Panc1 (cell line): ENCODE measurements around the gene KDM4D. TPM values are rescaled to one million over a fixed set of nuclear protein-coding genes. Genes with fewer than 3 reads are reported as not detected.
"Not testable (repeated sequence)": the region's sequence is repeated elsewhere in the genome, so short reads cannot be mapped to it uniquely, and the experiment has no call there.

ENCODE experiments used
- ATAC-seq: fragments of 200-7000 bp; cut with Tn5 transposase; 2 replicates; pipeline ENCODE4 v1.9.1; 2020; ENCODE audit warnings: mild to moderate bottlenecking, moderate library complexity
- BruUV-seq: library from RNA; stranded (reverse); fragments of 400-500 nt; replicated peaks from 2 replicates; lab custom pipeline; 2021; lab: Mats Ljungman, UMichigan
- CTCF ChIA-PET: fragments of 300-600 bp; sonication (Branson Sonifier 250); formaldehyde crosslinking; loops from one replicate; lab custom pipeline; 2022; ENCODE audit warnings: antibody characterized with exemption; lab: Charles Lee
- POLR2A ChIA-PET: fragments of 300-600 bp; sonication (Branson Sonifier 250); formaldehyde crosslinking; loops from one replicate; lab custom pipeline; 2022; ENCODE audit warnings: antibody characterized with exemption; lab: Charles Lee
- DNase-seq: peaks from one replicate; pipeline ENCODE4 v3.0.0-alpha.2; 2010; ENCODE audit warnings: low read depth, low spot score
- H3K27ac ChIP-seq: 2 replicates; pipeline ENCODE4 v1.5.1; 2011; ENCODE audit warnings: mild to moderate bottlenecking, low read length, inconsistent platforms
- H3K27me3 ChIP-seq: fragments of 200-500 bp; sonication (Bioruptor generic); 2 replicates; pipeline ENCODE4 v1.6.0; 2014; ENCODE audit warnings: low read length, inconsistent platforms; ENCODE audit not compliant: control insufficient read depth, insufficient read depth
- H3K36me3 ChIP-seq: fragments of 200-500 bp; sonication (Bioruptor generic); 2 replicates; pipeline ENCODE4 v1.5.1; 2014; ENCODE audit warnings: inconsistent platforms, mild to moderate bottlenecking, low read length, moderate library complexity; ENCODE audit not compliant: control insufficient read depth, insufficient read depth
- H3K4me1 ChIP-seq: 2 replicates; pipeline ENCODE4 v1.5.1; 2011; ENCODE audit warnings: inconsistent platforms, mild to moderate bottlenecking, low read length, moderate library complexity; ENCODE audit not compliant: control insufficient read depth, insufficient read depth
- H3K4me3 ChIP-seq, 2 experiments: 2 replicates each; pipeline ENCODE4 v1.5.1; 2011 to 2012; ENCODE audit warnings: low read depth in 2 of 2, low read length in 2 of 2, mild to moderate bottlenecking in 2 of 2, inconsistent platforms in 1 of 2, moderate library complexity in 1 of 2
- H3K9me3 ChIP-seq: fragments of 200-500 bp; sonication (Bioruptor generic); 2 replicates; pipeline ENCODE4 v1.5.1; 2014; ENCODE audit warnings: low read depth, mild to moderate bottlenecking, inconsistent platforms, low read length, moderate library complexity; ENCODE audit not compliant: control insufficient read depth, insufficient read depth
- CTCF ChIP-seq: fragments of 450-650 bp; IDR thresholded peaks from 2 replicates; pipeline ENCODE4 v1.5.1; 2017; ENCODE audit warnings: mild to moderate bottlenecking
- POLR2AphosphoS5 ChIP-seq: IDR thresholded peaks from 2 replicates; pipeline ENCODE4 v1.6.1; 2012; ENCODE audit warnings: mild to moderate bottlenecking, low read depth, low read length, moderate library complexity
- REST ChIP-seq, 2 experiments: IDR thresholded peaks; 2 replicates each; pipeline ENCODE4 v1.6.1; 2011 to 2012; ENCODE audit warnings: low read depth in 2 of 2, control low read depth in 1 of 2, low read length in 1 of 2, mild to moderate bottlenecking in 1 of 2, moderate library complexity in 1 of 2; ENCODE audit not compliant: insufficient read depth in 1 of 2
- SIN3A ChIP-seq: IDR thresholded peaks from 2 replicates; pipeline ENCODE4 v1.6.1; 2012; ENCODE audit warnings: low read depth, mild to moderate bottlenecking, low read length, moderate library complexity, borderline replicate concordance; ENCODE audit not compliant: insufficient read depth
- TCF7L2 ChIP-seq: IDR thresholded peaks from 2 replicates; pipeline ENCODE4 v1.6.1; 2011; ENCODE audit warnings: mild to moderate bottlenecking, low read depth, low read length, inconsistent platforms
- in situ Hi-C: cut with HindIII; loops from 2 replicates; pipeline ENCODE4 v1.10.0; 2016; ENCODE audit warnings: low sequenced_read_pairs, low pct_unique_long_range_greater_than_20kb
- intact Hi-C: fragments of 100-400 bp; cut with micrococcal nuclease; formaldehyde crosslinking; loops from one replicate; pipeline ENCODE4 v1.10.0; 2022; ENCODE audit not compliant: unreplicated experiment
- total RNA-seq: library from RNA; stranded (reverse); gene quantifications from one replicate; pipeline ENCODE4 v1.2.1, GENCODE V29; 2021; ENCODE audit not compliant: unreplicated experiment

KDM4D gene
- total RNA-seq, 1 experiment from 2014 or later: 0.87 TPM

GRCh38 chr11:95033051-95033450 is 59.5 kb downstream of the KDM4D start:
- ATAC-seq (no peak), DNase-seq (no peak)
- H3K27me3 ChIP-seq: peaks cover 18% of the 10 kb centered on the region; the same call in 1 of the 2 replicates
- no peak overlapping the region for H3K27ac ChIP-seq
- ChIA-PET CTCF (no interaction called here), POLR2A (no interaction called here)
- no peaks in the 10 kb centered on the region for H3K36me3 ChIP-seq
- no peaks in the 10 kb centered on the region for H3K9me3 ChIP-seq
- BruUV-seq: no TSS peak
- TF ChIP-seq REST (IDR thresholded peaks at IDR 0.05; ENCODE audit: insufficient read depth in 1 of 2, low read depth in 2 of 2, low read length in 1 of 2) (no peak), POLR2AphosphoS5 (no peak), SIN3A (no peak), CTCF (no peak), TCF7L2 (no peak)
- H3K4me1 ChIP-seq: no peaks in the 10 kb centered on the region
- intact Hi-C loops: no loop called here
- in situ Hi-C loops: no loop called here
- no peak overlapping the region for H3K4me3 ChIP-seq

- no TSS peak for BruUV-seq
- no peaks in the 10 kb centered on the region for H3K36me3 ChIP-seq
- POLR2A ChIA-PET: no interaction called here
- intact Hi-C loops: no loop called here
- H3K27ac ChIP-seq: no peak overlapping the region
- ATAC-seq (no peak), DNase-seq (no peak)
- no peak overlapping the region for H3K4me3 ChIP-seq
- H3K4me1 ChIP-seq: no peaks in the 10 kb centered on the region
- H3K9me3 ChIP-seq: no peaks in the 10 kb centered on the region
- peaks cover 18% of the 10 kb centered on the region; the same call in 1 of the 2 replicates for H3K27me3 ChIP-seq
- in situ Hi-C loops: no loop called here
- TF ChIP-seq TCF7L2: no peak
- no peak for TF ChIP-seq SIN3A
- TF ChIP-seq REST (IDR thresholded peaks at IDR 0.05; ENCODE audit: insufficient read depth in 1 of 2, low read depth in 2 of 2, low read length in 1 of 2): no peak
- TF ChIP-seq CTCF: no peak
- TF ChIP-seq POLR2AphosphoS5: no peak
- CTCF ChIA-PET: no interaction called here
Observed at GRCh38 chr11:95035316-95035715, 61.8 kb downstream of the KDM4D start.

GRCh38 chr11:95037356-95038035 is 64.0 kb downstream of the KDM4D start:
- ATAC-seq, in situ Hi-C loops, CTCF ChIA-PET, DNase-seq, POLR2A ChIA-PET, H3K9me3 ChIP-seq, H3K27ac ChIP-seq, BruUV-seq, intact Hi-C loops, H3K4me3 ChIP-seq, H3K36me3 ChIP-seq, H3K4me1 ChIP-seq: not testable (repeated sequence)
- peaks cover 18% of the 10 kb centered on the region; the same call in 1 of the 2 replicates for H3K27me3 ChIP-seq
